GM19238 (cell line): Measurements from ENCODE around the gene CASK.
"Not testable (repeated sequence)": the region's sequence is repeated elsewhere in the genome, so short reads cannot be mapped to it uniquely, and the experiment has no call there.

Source experiments
- DNase-seq: peaks from one replicate; pipeline ENCODE4 v3.0.0; 2011; ENCODE audit warnings: low spot score; ENCODE audit not compliant: insufficient read length

Gene CASK

GRCh38 chrX:41634284-41634683 is 289.1 kb downstream of the CASK start:
- DNase-seq, result no peak

GRCh38 chrX:41630091-41630490 is 293.3 kb downstream of the CASK start:
- DNase-seq, result no peak

- no peak for DNase-seq
These were observed 293.8 kb downstream of the CASK start for GRCh38 chrX:41629539-41629938.

GRCh38 chrX:41621222-41621723 is 302.1 kb downstream of the CASK start:
- DNase-seq, result no peak

GRCh38 chrX:41619221-41619620 is 304.1 kb downstream of the CASK start:
- no peak for DNase-seq

- no peak for DNase-seq
These were observed 306.4 kb downstream of the CASK start for GRCh38 chrX:41616935-41617334.

- no peak for DNase-seq
These were observed 307.1 kb downstream of the CASK start for GRCh38 chrX:41616255-41616654.

- DNase-seq, result no peak
These were observed 315.1 kb downstream of the CASK start for GRCh38 chrX:41608244-41608643.

GRCh38 chrX:41607264-41607832 is 316.0 kb downstream of the CASK start:
- no peak for DNase-seq

GRCh38 chrX:41606057-41606456 is 317.3 kb downstream of the CASK start:
- not testable (repeated sequence) for DNase-seq

GRCh38 chrX:41604766-41605543 is 318.4 kb downstream of the CASK start:
- DNase-seq, result no peak

GRCh38 chrX:41604177-41604576 is 319.2 kb downstream of the CASK start:
- DNase-seq, result no peak

- DNase-seq, result no peak
These were observed 319.8 kb downstream of the CASK start for GRCh38 chrX:41603596-41603995.

- DNase-seq, result no peak
These were observed 320.5 kb downstream of the CASK start for GRCh38 chrX:41602816-41603345.

- no peak for DNase-seq
These were observed 323.1 kb downstream of the CASK start for GRCh38 chrX:41600291-41600690.

GRCh38 chrX:41599507-41599906 is 323.8 kb downstream of the CASK start:
- DNase-seq, result no peak

GRCh38 chrX:41596596-41596995 is 326.8 kb downstream of the CASK start:
- DNase-seq, result peak; percentile 10

- no peak for DNase-seq
These were observed 328.7 kb downstream of the CASK start for GRCh38 chrX:41594634-41595033.

GRCh38 chrX:41591906-41592305 is 331.4 kb downstream of the CASK start:
- DNase-seq, result no peak

GRCh38 chrX:41590641-41591040 is 332.7 kb downstream of the CASK start:
- no peak for DNase-seq

GRCh38 chrX:41589634-41590270 is 333.6 kb downstream of the CASK start:
- DNase-seq, result no peak

GRCh38 chrX:41588271-41588670 is 335.1 kb downstream of the CASK start:
- DNase-seq, result no peak
